Hepatic stellate cell (primary cell): Measurements from ENCODE around the gene SPON2.

ENCODE experiments used
- DNase-seq: peaks from one replicate; pipeline ENCODE4 v3.0.0; 2011; ENCODE audit warnings: low spot score

The SPON2 gene

GRCh38 chr4:1172228-1172851 lies at the start of gene SPON2:
SPON2 (minus strand) TSS chr4:1172583.
- peak; percentile 55 for DNase-seq

- no peak for DNase-seq
These were observed 48.9 kb upstream of the SPON2 start for GRCh38 chr4:1221155-1221870.

- no peak for DNase-seq
These were observed 48.2 kb upstream of the SPON2 start for GRCh38 chr4:1220566-1220965.

- no peak for DNase-seq
These were observed 47.2 kb upstream of the SPON2 start for GRCh38 chr4:1219566-1219950.

- no peak for DNase-seq
These were observed 46.5 kb upstream of the SPON2 start for GRCh38 chr4:1218634-1219565.

- no peak for DNase-seq
These were observed 45.0 kb upstream of the SPON2 start for GRCh38 chr4:1217366-1217765.

GRCh38 chr4:1216869-1217294 lies 44.5 kb upstream of the SPON2 start:
- no peak for DNase-seq

GRCh38 chr4:1216076-1216614 lies 43.8 kb upstream of the SPON2 start:
- no peak for DNase-seq

- no peak for DNase-seq
These were observed 43.0 kb upstream of the SPON2 start for GRCh38 chr4:1215141-1216075.

GRCh38 chr4:1214101-1215095 lies 42.0 kb upstream of the SPON2 start:
- DNase-seq = no peak

GRCh38 chr4:1213336-1213995 lies 41.1 kb upstream of the SPON2 start:
- no peak for DNase-seq

GRCh38 chr4:1212546-1213335 lies 40.4 kb upstream of the SPON2 start:
- DNase-seq = no peak

GRCh38 chr4:1211891-1212545 lies 39.6 kb upstream of the SPON2 start:
- no peak for DNase-seq

GRCh38 chr4:1211371-1211770 lies 39.0 kb upstream of the SPON2 start:
- DNase-seq = no peak

- no peak for DNase-seq
These were observed 38.6 kb upstream of the SPON2 start for GRCh38 chr4:1210971-1211370.

GRCh38 chr4:1210241-1210841 lies 38.0 kb upstream of the SPON2 start:
- no peak for DNase-seq

- DNase-seq = peak; percentile 92
These were observed 37.4 kb upstream of the SPON2 start for GRCh38 chr4:1209821-1210220.
